ENCODE results near the gene MYCBPAP.

DNA sequence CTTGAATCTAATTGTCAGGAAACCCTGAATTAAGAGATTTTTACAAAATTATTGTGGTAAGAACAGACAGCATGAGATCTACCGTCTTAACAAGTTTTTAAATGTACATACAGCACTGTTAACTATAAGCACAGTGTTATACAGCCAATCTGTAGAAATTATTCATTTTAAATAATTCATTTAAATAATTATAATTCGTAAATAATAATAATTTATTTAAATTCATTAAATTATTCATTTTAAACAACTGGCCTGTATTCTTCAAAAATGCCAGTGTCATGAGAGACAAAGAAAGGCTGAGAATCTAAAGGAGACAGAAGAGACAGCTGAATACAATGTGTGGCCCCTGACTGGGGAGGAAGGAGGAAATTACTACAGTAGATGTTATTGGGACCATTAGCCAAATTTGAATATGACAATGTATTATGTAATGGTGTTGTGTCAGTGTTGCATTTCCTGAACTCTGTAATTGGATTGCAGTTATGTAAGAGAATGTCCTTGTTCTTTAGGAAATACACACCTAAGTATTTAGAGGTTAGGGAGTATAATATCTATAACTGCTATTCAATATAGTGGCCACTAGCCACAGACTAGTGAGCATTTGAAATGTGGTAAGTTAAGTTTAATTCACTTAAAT, 27.3 kb upstream of the MYCBPAP start:
- TF ChIP-seq, protein P1, sequence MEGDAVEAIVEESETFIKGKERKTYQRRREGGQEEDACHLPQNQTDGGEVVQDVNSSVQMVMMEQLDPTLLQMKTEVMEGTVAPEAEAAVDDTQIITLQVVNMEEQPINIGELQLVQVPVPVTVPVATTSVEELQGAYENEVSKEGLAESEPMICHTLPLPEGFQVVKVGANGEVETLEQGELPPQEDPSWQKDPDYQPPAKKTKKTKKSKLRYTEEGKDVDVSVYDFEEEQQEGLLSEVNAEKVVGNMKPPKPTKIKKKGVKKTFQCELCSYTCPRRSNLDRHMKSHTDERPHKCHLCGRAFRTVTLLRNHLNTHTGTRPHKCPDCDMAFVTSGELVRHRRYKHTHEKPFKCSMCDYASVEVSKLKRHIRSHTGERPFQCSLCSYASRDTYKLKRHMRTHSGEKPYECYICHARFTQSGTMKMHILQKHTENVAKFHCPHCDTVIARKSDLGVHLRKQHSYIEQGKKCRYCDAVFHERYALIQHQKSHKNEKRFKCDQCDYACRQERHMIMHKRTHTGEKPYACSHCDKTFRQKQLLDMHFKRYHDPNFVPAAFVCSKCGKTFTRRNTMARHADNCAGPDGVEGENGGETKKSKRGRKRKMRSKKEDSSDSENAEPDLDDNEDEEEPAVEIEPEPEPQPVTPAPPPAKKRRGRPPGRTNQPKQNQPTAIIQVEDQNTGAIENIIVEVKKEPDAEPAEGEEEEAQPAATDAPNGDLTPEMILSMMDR (IDR thresholded peaks at IDR 0.05; ENCODE audit: low read length), result no peak
- no peak for TF ChIP-seq EZH2 (optimal IDR thresholded peaks at IDR 0.05; ENCODE audit: low read depth, low read length)
- TF ChIP-seq EZH2phosphoT487 (IDR thresholded peaks at IDR 0.05; ENCODE audit: low read length), result no peak
